HL-60/S4 (cell line): ENCODE measurements around the gene ZNF827.

Experiments
- in situ Hi-C: fragments of 300-500 bp; cut with MboI; formaldehyde crosslinking; loops from 2 replicates; pipeline ENCODE4 v1.14.3; 2022; ENCODE audit warnings: low sequenced_read_pairs

Gene ZNF827

GRCh38 chr4:145938618-145939440 is at the start of gene ZNF827:
TSS of gene ZNF827 (minus strand) at chr4:145938823. CDS start at chr4:145938407, 416 bp downstream.
- in situ Hi-C loops: no loop called here

- in situ Hi-C loops: no loop called here
Observed at GRCh38 chr4:145984563-145984962, 45.9 kb upstream of the ZNF827 start.

- in situ Hi-C loops: no loop called here
Observed at GRCh38 chr4:145982791-145983190, 44.2 kb upstream of the ZNF827 start.

- in situ Hi-C loops: no loop called here
Observed at GRCh38 chr4:145979160-145979559, 40.5 kb upstream of the ZNF827 start.

- in situ Hi-C loops: no loop called here
Observed at GRCh38 chr4:145976680-145977079, 38.1 kb upstream of the ZNF827 start.

GRCh38 chr4:145960012-145960411 is 21.4 kb upstream of the ZNF827 start:
- in situ Hi-C loops: no loop called here

- in situ Hi-C loops: no loop called here
Observed at GRCh38 chr4:145957302-145957701, 18.7 kb upstream of the ZNF827 start.

- in situ Hi-C loops: no loop called here
Observed at GRCh38 chr4:145956288-145956890, 17.8 kb upstream of the ZNF827 start.

GRCh38 chr4:145954924-145955339 is 16.3 kb upstream of the ZNF827 start:
- in situ Hi-C loops: no loop called here

- in situ Hi-C loops: no loop called here
Observed at GRCh38 chr4:145951931-145952330, 13.3 kb upstream of the ZNF827 start.

GRCh38 chr4:145945431-145946155 is 7.0 kb upstream of the ZNF827 start:
- in situ Hi-C loops: no loop called here

- in situ Hi-C loops: no loop called here
Observed at GRCh38 chr4:145944886-145945285, 6.3 kb upstream of the ZNF827 start.

GRCh38 chr4:145939856-145940255 is 1.2 kb upstream of the ZNF827 start:
- in situ Hi-C loops: no loop called here

GRCh38 chr4:145939441-145939750 is 773 bp upstream of the ZNF827 start:
- in situ Hi-C loops: no loop called here

GRCh38 chr4:145937971-145938611 is 532 bp downstream of the ZNF827 start:
- in situ Hi-C loops: no loop called here

- in situ Hi-C loops: no loop called here
Observed at GRCh38 chr4:145936997-145937901, 1.4 kb downstream of the ZNF827 start.

- in situ Hi-C loops: no loop called here
Observed at GRCh38 chr4:145936142-145936996, 2.3 kb downstream of the ZNF827 start.

- in situ Hi-C loops: no loop called here
Observed at GRCh38 chr4:145935253-145936141, 3.1 kb downstream of the ZNF827 start.
